GM18508 (cell line): Measurements from ENCODE around the gene CHST8.
"Not testable (repeated sequence)": the region's sequence is repeated elsewhere in the genome, so short reads cannot be mapped to it uniquely, and the experiment has no call there.

Experiments
- ATAC-seq: cut with Tn5 transposase; IDR thresholded peaks from one replicate; pipeline ENCODE4 v1.9.1; 2021; ENCODE audit warnings: moderate number of reproducible peaks; ENCODE audit not compliant: insufficient read depth, unreplicated experiment

CHST8 gene

GRCh38 chr19:33639035-33639681, 17.4 kb downstream of the CHST8 start:
- ATAC-seq: no peak

GRCh38 chr19:33640773-33641172, 19.0 kb downstream of the CHST8 start:
- no peak for ATAC-seq

- no peak for ATAC-seq
Measured at GRCh38 chr19:33641261-33641660, 19.5 kb downstream of the CHST8 start.

GRCh38 chr19:33641956-33642498, 20.3 kb downstream of the CHST8 start:
- ATAC-seq: no peak

GRCh38 chr19:33644284-33644836, 22.6 kb downstream of the CHST8 start:
- no peak for ATAC-seq

GRCh38 chr19:33646306-33646705, 24.6 kb downstream of the CHST8 start:
- ATAC-seq: no peak

GRCh38 chr19:33647146-33647545, 25.4 kb downstream of the CHST8 start:
- ATAC-seq: no peak

- no peak for ATAC-seq
Measured at GRCh38 chr19:33649627-33650305, 28.0 kb downstream of the CHST8 start.

- no peak for ATAC-seq
Measured at GRCh38 chr19:33653684-33654083, 31.9 kb downstream of the CHST8 start.

- no peak for ATAC-seq
Measured at GRCh38 chr19:33654840-33655508, 33.2 kb downstream of the CHST8 start.

GRCh38 chr19:33659835-33660234, 38.1 kb downstream of the CHST8 start:
- no peak for ATAC-seq

GRCh38 chr19:33660410-33661124, 38.8 kb downstream of the CHST8 start:
- no peak for ATAC-seq

- ATAC-seq: no peak
Measured at GRCh38 chr19:33661336-33661735, 39.6 kb downstream of the CHST8 start.

- no peak for ATAC-seq
Measured at GRCh38 chr19:33662391-33663092, 40.8 kb downstream of the CHST8 start.

- ATAC-seq: not testable (repeated sequence)
Measured at GRCh38 chr19:33663316-33663715, 41.6 kb downstream of the CHST8 start.

- no peak for ATAC-seq
Measured at GRCh38 chr19:33664744-33665143, 43.0 kb downstream of the CHST8 start.

GRCh38 chr19:33665776-33666595, 44.2 kb downstream of the CHST8 start:
- ATAC-seq: no peak

GRCh38 chr19:33667141-33667650, 45.4 kb downstream of the CHST8 start:
- no peak for ATAC-seq

- no peak for ATAC-seq
Measured at GRCh38 chr19:33667881-33668280, 46.1 kb downstream of the CHST8 start.
